PC-3 (cell line): Measurements from ENCODE around the gene PPFIA1.

ENCODE experiments used
- CTCF ChIP-seq: fragments of 300-600 bp; sonication (generic); conservative IDR thresholded peaks from 2 replicates; pipeline ENCODE4 v1.5.1; 2017; ENCODE audit warnings: antibody characterized with exemption, low read depth, mild to moderate bottlenecking, low read length
- EZH2 ChIP-seq: fragments of 300-600 bp; sonication (generic); IDR thresholded peaks from one replicate; pipeline ENCODE4 v1.6.1; 2017; ENCODE audit warnings: antibody characterized with exemption, mild to moderate bottlenecking, low read length; ENCODE audit not compliant: unreplicated experiment

- TF ChIP-seq CTCF (no peak), EZH2 (no peak)
Measured at GRCh38 chr11:70371241-70371640, 100.8 kb downstream of the PPFIA1 start.
